Measurements from ENCODE around the gene PDLIM7.

GRCh38 chr5:177527595-177527994 lies 30.2 kb upstream of the PDLIM7 start:
- TF ChIP-seq CTCF (IDR thresholded peaks at IDR 0.05), result no peak
- no peak for TF ChIP-seq POLR2A (IDR thresholded peaks at IDR 0.05)
